Endothelial cell of umbilical vein (primary cell): ENCODE data around the gene BCR. TPM values are rescaled to one million over a fixed set of nuclear protein-coding genes. Genes with fewer than 3 reads are reported as not detected.

ENCODE experiments used
- BruUV-seq: library from RNA; stranded (reverse); fragments of 400-500 nt; replicated peaks from 2 replicates; lab custom pipeline; 2021; lab: Mats Ljungman, UMichigan
- CTCF ChIA-PET: fragments of 300-600, 350-600 bp; sonication (Branson Sonifier 250); formaldehyde crosslinking; loops from one replicate; lab custom pipeline; 2021; ENCODE audit warnings: antibody characterized with exemption, inconsistent platforms; lab: Charles Lee
- POLR2A ChIA-PET: fragments of 300-600, 350-600 bp; sonication (Branson Sonifier 250); formaldehyde crosslinking; loops from one replicate; lab custom pipeline; 2021; ENCODE audit warnings: antibody characterized with exemption, inconsistent platforms; lab: Charles Lee
- DNase-seq: peaks from one replicate; pipeline ENCODE4 v3.0.0-alpha.2; 2011; ENCODE audit warnings: low read depth, low spot score
- FAIRE-seq: peaks from 2 replicates; lab custom pipeline; 2011; peaks lifted over from hg19 to GRCh38; lab: Jason Lieb, UNC
- H2AFZ ChIP-seq: 2 replicates; pipeline ENCODE4 v1.6.0; 2012; ENCODE audit warnings: low read depth, low read length, control low read depth, inconsistent platforms
- H3K27ac ChIP-seq: 2 replicates; pipeline ENCODE4 v1.5.1; 2011; ENCODE audit warnings: low read depth, mild to moderate bottlenecking, control low read depth, low read length, moderate library complexity; ENCODE audit not compliant: insufficient read depth
- H3K27me3 ChIP-seq, 2 experiments: 2 replicates each; pipeline versions ENCODE4 v1.6.0 to v1.6.1; 2011; ENCODE audit warnings: low read length in 2 of 2, mixed read lengths in 1 of 2; ENCODE audit not compliant: control insufficient read depth in 2 of 2, insufficient read depth in 2 of 2
- H3K36me3 ChIP-seq, 2 experiments: 2 replicates in 1 of 2; 3 replicates in 1 of 2; pipeline ENCODE4 v1.5.1; 2011; ENCODE audit warnings: low read length in 2 of 2, mild to moderate bottlenecking in 1 of 2, moderate library complexity in 1 of 2; ENCODE audit not compliant: control insufficient read depth in 2 of 2, insufficient read depth in 2 of 2; ENCODE audit errors: extremely low read depth in 1 of 2
- H3K4me1 ChIP-seq: 3 replicates; pipeline ENCODE4 v1.5.1; 2011; ENCODE audit warnings: mild to moderate bottlenecking, low read length; ENCODE audit not compliant: control insufficient read depth, insufficient read depth; ENCODE audit errors: extremely low read depth
- H3K4me2 ChIP-seq: 2 replicates; pipeline ENCODE4 v1.6.1; 2011; ENCODE audit warnings: low read length, control low read depth, mixed read lengths; ENCODE audit not compliant: insufficient read depth
- H3K4me3 ChIP-seq, 3 experiments: fragments of 200-600 bp in 1 of 3; sonication (generic), shearing (Covaris generic) in 1 of 3; replicated peaks in 1 of 3; 2 replicates each; pipeline ENCODE4 v1.5.1; 2011 to 2016; ENCODE audit warnings: control low read depth in 3 of 3, low read length in 3 of 3, mild to moderate bottlenecking in 2 of 3, inconsistent platforms in 1 of 3, low read depth in 1 of 3, moderate library complexity in 1 of 3; ENCODE audit not compliant: insufficient read depth in 1 of 3
- H3K79me2 ChIP-seq: 2 replicates; pipeline ENCODE4 v1.6.0; 2012; ENCODE audit warnings: low read length, inconsistent platforms; ENCODE audit not compliant: control insufficient read depth, insufficient read depth
- H3K9ac ChIP-seq: replicated peaks from 2 replicates; pipeline ENCODE3; 2011; ENCODE audit warnings: low read length, control low read depth; ENCODE audit not compliant: insufficient read depth; ENCODE audit errors: extremely low read depth
- H3K9me1 ChIP-seq: replicated peaks from 3 replicates; pipeline ENCODE4 v1.6.0; 2011; ENCODE audit warnings: mild to moderate bottlenecking, low read length; ENCODE audit not compliant: control insufficient read depth, insufficient read depth; ENCODE audit errors: extremely low read depth
- H3K9me3 ChIP-seq: replicated peaks from 2 replicates; pipeline ENCODE4 v1.5.1; 2012; ENCODE audit warnings: low read length, inconsistent platforms; ENCODE audit not compliant: control insufficient read depth, insufficient read depth
- H4K20me1 ChIP-seq: replicated peaks from 2 replicates; pipeline ENCODE3; 2011; ENCODE audit warnings: mild to moderate bottlenecking, low read length; ENCODE audit not compliant: control insufficient read depth, insufficient read depth; ENCODE audit errors: extremely low read depth
- CTCF ChIP-seq, 2 donors: IDR thresholded peaks; 1 replicate in 1 of 2; 2 replicates in 1 of 2; pipeline ENCODE4 v1.5.1; 2011; ENCODE audit warnings: low read length in 2 of 2, mild to moderate bottlenecking in 2 of 2, moderate library complexity in 2 of 2, control low read depth in 1 of 2, inconsistent platforms in 1 of 2, low read depth in 1 of 2; ENCODE audit not compliant: insufficient read depth in 1 of 2; ENCODE audit errors: extremely low read depth in 1 of 2
- EZH2 ChIP-seq: IDR thresholded peaks from 2 replicates; pipeline ENCODE4 v1.6.1; 2012; ENCODE audit warnings: borderline replicate concordance, low read depth, mild to moderate bottlenecking, moderate library complexity, low read length, inconsistent platforms; ENCODE audit not compliant: severe bottlenecking
- FOS ChIP-seq: IDR thresholded peaks from 2 replicates; pipeline ENCODE4 v1.6.1; 2011; ENCODE audit warnings: mild to moderate bottlenecking, low read length, moderate library complexity, borderline replicate concordance; ENCODE audit not compliant: insufficient read depth
- GATA2 ChIP-seq: IDR thresholded peaks from 2 replicates; pipeline ENCODE4 v1.7.0; 2011; ENCODE audit warnings: low read depth, mild to moderate bottlenecking, moderate library complexity, mixed read lengths, low read length; ENCODE audit not compliant: insufficient read length, insufficient read depth
- JUN ChIP-seq: IDR thresholded peaks from 2 replicates; pipeline ENCODE4 v1.6.1; 2011; ENCODE audit warnings: borderline replicate concordance, low read depth; ENCODE audit not compliant: insufficient read length, insufficient read depth
- MAX ChIP-seq: IDR thresholded peaks from 2 replicates; pipeline ENCODE4 v1.6.1; 2011; ENCODE audit not compliant: insufficient read depth, insufficient read length
- MYC ChIP-seq: IDR thresholded peaks from one replicate; pipeline ENCODE4 v1.6.1; 2011; ENCODE audit warnings: mild to moderate bottlenecking, low read depth, low read length
- POLR2A ChIP-seq: IDR thresholded peaks from 2 replicates; pipeline ENCODE4 v1.6.1; 2012; ENCODE audit warnings: low read depth, mild to moderate bottlenecking, control low read depth, low read length
- POLR2AphosphoS5 ChIP-seq: IDR thresholded peaks from 2 replicates; pipeline ENCODE4 v1.6.1; 2012; ENCODE audit warnings: low read depth, mild to moderate bottlenecking, control low read depth, low read length, moderate library complexity; ENCODE audit not compliant: insufficient read depth
- dilution Hi-C: fragments of 300-500 bp; cut with MboI; formaldehyde crosslinking; loops from one replicate; pipeline ENCODE4 v1.15.0; 2019; ENCODE audit warnings: low sequenced_read_pairs; ENCODE audit not compliant: extremely low pct_ligation_motif_present
- intact Hi-C: fragments of 100-400 bp; cut with micrococcal nuclease; formaldehyde crosslinking; loops from one replicate; pipeline ENCODE4 v1.10.0; 2022
- polyA plus RNA-seq, 4 experiments: library from polyadenylated mRNA; depleted of rRNA in 3 of 4; stranded (reverse) in 3 of 4; unstranded in 1 of 4; fragments of >200 nt; gene quantifications; 2 replicates each; pipeline versions ENCODE4 v1.2.1 to v1.2.3, GENCODE V29; 2011 to 2012; ENCODE audit warnings: missing spikeins in 1 of 4
- total RNA-seq: library from RNA; stranded (reverse); gene quantifications from 2 replicates; pipeline ENCODE4 v1.2.3, GENCODE V29; 2021

Gene BCR
- total and polyA plus RNA-seq, 2 donors (not counting 3 experiments of a cell fraction or from before 2014, with no cell fraction given), result 129 to 141 TPM

- peaks cover 25 to 72% of the 10 kb centered on the region in 2 experiments for H3K36me3 ChIP-seq
- no peak overlapping the region for H3K4me2 ChIP-seq
- FAIRE-seq (no peak), DNase-seq (no peak)
- no peak for TF ChIP-seq EZH2
- TF ChIP-seq POLR2A, result no peak
- no peak for TF ChIP-seq FOS
- TF ChIP-seq JUN, result no peak
- TF ChIP-seq GATA2, result no peak
- no peak for TF ChIP-seq MAX
- TF ChIP-seq CTCF (IDR thresholded peaks at IDR 0.05; ENCODE audit: extremely low read depth in 1 of 2, insufficient read depth in 1 of 2, low read depth in 1 of 2, low read length in 2 of 2), result no peak
- no peak for TF ChIP-seq POLR2AphosphoS5
- TF ChIP-seq MYC, result no peak
- H3K9me3 ChIP-seq, result no peaks in the 10 kb centered on the region
- no peaks in the 10 kb centered on the region for H3K9me1 ChIP-seq
- CTCF ChIA-PET, result no interaction called here
- POLR2A ChIA-PET, result no interaction called here
- no peak overlapping the region for H3K9ac ChIP-seq
- no TSS peak for BruUV-seq
- H4K20me1 ChIP-seq, result no peaks in the 10 kb centered on the region
- no peak overlapping the region for H2AFZ ChIP-seq
- dilution Hi-C loops (no loop called here), intact Hi-C loops (no loop called here)
- no peak overlapping the region for H3K4me3 ChIP-seq
- peaks cover 5% of the 10 kb centered on the region for H3K4me1 ChIP-seq
- H3K27ac ChIP-seq, result no peak overlapping the region
- no peaks in the 10 kb centered on the region for H3K27me3 ChIP-seq
- no peaks in the 10 kb centered on the region for H3K79me2 ChIP-seq
These were observed 113.4 kb downstream of the BCR start for GRCh38 chr22:23293720-23294119.
